SK-N-SH (cell line): Measurements from ENCODE around the gene PLA2G4B.

Experiments used
- EP300 ChIP-seq, 2 experiments: IDR thresholded peaks; 2 replicates each; pipeline versions ENCODE4 v1.4.0 to v1.6.1; 2012; ENCODE audit warnings: borderline replicate concordance in 1 of 2, low read depth in 1 of 2, low read length in 1 of 2
- FOXM1 ChIP-seq: IDR thresholded peaks from 2 replicates; pipeline ENCODE4 v1.4.0; 2012; ENCODE audit warnings: low read depth, mild to moderate bottlenecking
- GABPA ChIP-seq: IDR thresholded peaks from 2 replicates; pipeline ENCODE4 v1.4.0; 2012; ENCODE audit warnings: low read depth, mild to moderate bottlenecking
- JUND ChIP-seq: IDR thresholded peaks from 2 replicates; pipeline ENCODE4 v1.4.0; 2012
- MXI1 ChIP-seq: IDR thresholded peaks from 2 replicates; pipeline ENCODE4 v1.6.1; 2012; ENCODE audit warnings: mild to moderate bottlenecking, low read depth, low read length, improper control_type of control experiment
- POLR2AphosphoS5 ChIP-seq: IDR thresholded peaks from 2 replicates; pipeline ENCODE4 v1.6.1; 2012; ENCODE audit warnings: low read depth, low read length
- SMC3 ChIP-seq: IDR thresholded peaks from 2 replicates; pipeline ENCODE4 v1.6.1; 2012; ENCODE audit warnings: low read depth, low read length, improper control_type of control experiment
- TEAD4 ChIP-seq: IDR thresholded peaks from 2 replicates; pipeline ENCODE4 v1.4.0; 2012; ENCODE audit warnings: mild to moderate bottlenecking, borderline replicate concordance; ENCODE audit not compliant: insufficient read depth
- USF1 ChIP-seq: IDR thresholded peaks from 2 replicates; pipeline ENCODE4 v1.4.0; 2012; ENCODE audit warnings: low read depth, borderline replicate concordance
- USF2 ChIP-seq: fragments of 150-350 bp; IDR thresholded peaks from 2 replicates; pipeline ENCODE4 v1.6.1; 2017; ENCODE audit warnings: antibody characterized with exemption, low read length, low read depth, borderline replicate concordance
- YY1 ChIP-seq: IDR thresholded peaks from 2 replicates; pipeline ENCODE4 v1.4.0; 2012; ENCODE audit warnings: low read depth, mild to moderate bottlenecking
- TF ChIP-seq, protein P1 (sequence below): fragments of 200-600 bp; sonication (generic); IDR thresholded peaks from 2 replicates; pipeline ENCODE4 v1.6.1; 2017; ENCODE audit warnings: antibody characterized with exemption, mild to moderate bottlenecking, moderate library complexity
- TF ChIP-seq, protein P2 (sequence below): IDR thresholded peaks from 2 replicates; pipeline ENCODE4; 2012

DNA sequence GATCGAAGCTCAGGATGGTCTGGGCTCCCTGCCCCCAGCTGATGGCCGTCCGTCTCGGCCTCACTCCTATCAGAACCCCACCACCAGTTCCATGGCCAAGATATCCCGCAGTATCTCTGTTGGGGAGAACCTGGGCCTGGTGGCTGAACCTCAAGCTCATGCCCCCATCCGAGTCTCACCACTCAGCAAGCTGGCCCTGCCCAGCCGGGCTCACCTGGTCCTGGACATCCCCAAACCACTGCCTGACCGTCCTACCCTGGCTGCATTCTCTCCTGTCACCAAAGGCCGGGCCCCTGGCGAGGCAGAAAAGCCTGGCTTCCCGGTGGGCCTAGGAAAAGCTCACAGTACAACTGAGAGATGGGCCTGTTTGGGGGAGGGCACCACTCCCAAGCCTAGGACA is 15.1 kb upstream of the PLA2G4B start:
- TF ChIP-seq TEAD4: no peak
- TF ChIP-seq, protein P1, sequence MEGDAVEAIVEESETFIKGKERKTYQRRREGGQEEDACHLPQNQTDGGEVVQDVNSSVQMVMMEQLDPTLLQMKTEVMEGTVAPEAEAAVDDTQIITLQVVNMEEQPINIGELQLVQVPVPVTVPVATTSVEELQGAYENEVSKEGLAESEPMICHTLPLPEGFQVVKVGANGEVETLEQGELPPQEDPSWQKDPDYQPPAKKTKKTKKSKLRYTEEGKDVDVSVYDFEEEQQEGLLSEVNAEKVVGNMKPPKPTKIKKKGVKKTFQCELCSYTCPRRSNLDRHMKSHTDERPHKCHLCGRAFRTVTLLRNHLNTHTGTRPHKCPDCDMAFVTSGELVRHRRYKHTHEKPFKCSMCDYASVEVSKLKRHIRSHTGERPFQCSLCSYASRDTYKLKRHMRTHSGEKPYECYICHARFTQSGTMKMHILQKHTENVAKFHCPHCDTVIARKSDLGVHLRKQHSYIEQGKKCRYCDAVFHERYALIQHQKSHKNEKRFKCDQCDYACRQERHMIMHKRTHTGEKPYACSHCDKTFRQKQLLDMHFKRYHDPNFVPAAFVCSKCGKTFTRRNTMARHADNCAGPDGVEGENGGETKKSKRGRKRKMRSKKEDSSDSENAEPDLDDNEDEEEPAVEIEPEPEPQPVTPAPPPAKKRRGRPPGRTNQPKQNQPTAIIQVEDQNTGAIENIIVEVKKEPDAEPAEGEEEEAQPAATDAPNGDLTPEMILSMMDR: no peak
- TF ChIP-seq YY1: no peak
- no peak for TF ChIP-seq SMC3
- no peak for TF ChIP-seq POLR2AphosphoS5
- no peak for TF ChIP-seq MXI1
- no peak for TF ChIP-seq EP300 (IDR thresholded peaks at IDR 0.05; ENCODE audit: borderline replicate concordance in 1 of 2, low read depth in 1 of 2, low read length in 1 of 2)
- TF ChIP-seq FOXM1: no peak
- TF ChIP-seq USF2: no peak
- no peak for TF ChIP-seq JUND
- no peak for TF ChIP-seq GABPA
- TF ChIP-seq, protein P2, sequence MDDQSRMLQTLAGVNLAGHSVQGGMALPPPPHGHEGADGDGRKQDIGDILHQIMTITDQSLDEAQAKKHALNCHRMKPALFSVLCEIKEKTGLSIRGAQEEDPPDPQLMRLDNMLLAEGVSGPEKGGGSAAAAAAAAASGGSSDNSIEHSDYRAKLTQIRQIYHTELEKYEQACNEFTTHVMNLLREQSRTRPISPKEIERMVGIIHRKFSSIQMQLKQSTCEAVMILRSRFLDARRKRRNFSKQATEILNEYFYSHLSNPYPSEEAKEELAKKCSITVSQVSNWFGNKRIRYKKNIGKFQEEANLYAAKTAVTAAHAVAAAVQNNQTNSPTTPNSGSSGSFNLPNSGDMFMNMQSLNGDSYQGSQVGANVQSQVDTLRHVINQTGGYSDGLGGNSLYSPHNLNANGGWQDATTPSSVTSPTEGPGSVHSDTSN: no peak
- no peak for TF ChIP-seq USF1
